Activated CD8-positive, alpha-beta T cell treated with anti-CD3 and anti-CD28 coated beads for 36 hours (primary cell): ENCODE measurements around the gene SIAH2. TPM values are rescaled to one million over a fixed set of nuclear protein-coding genes. Genes with fewer than 3 reads are reported as not detected.
A peak's percentile ranks its signal among the peaks of the same experiment; 100 is the strongest.
"Not testable (repeated sequence)": the region's sequence is repeated elsewhere in the genome, so short reads cannot be mapped to it uniquely, and the experiment has no call there.

Experiments
- ATAC-seq: fragments of 200-7000 bp; cut with Tn5 transposase; one replicate; pipeline ENCODE4 v1.10.0; 2021; ENCODE audit warnings: mild to moderate bottlenecking, moderate library complexity
- CTCF ChIA-PET: fragments of 350-600 bp; sonication (Branson Sonifier 250); formaldehyde crosslinking; loops from one replicate; lab custom pipeline; 2021; ENCODE audit warnings: antibody characterized with exemption; lab: Charles Lee
- POLR2A ChIA-PET: fragments of 350-600 bp; sonication (Branson Sonifier 250); formaldehyde crosslinking; loops from one replicate; lab custom pipeline; 2021; ENCODE audit warnings: antibody characterized with exemption; lab: Charles Lee
- DNase-seq: peaks from one replicate; pipeline ENCODE4 v3.0.0-alpha.2; 2020
- H3K27ac Mint-ChIP-seq: one replicate; pipeline ENCODE4 v1.8.0; 2021; ENCODE audit warnings: mild to moderate bottlenecking, mixed read lengths
- H3K27me3 Mint-ChIP-seq: one replicate; pipeline ENCODE4 v1.8.0; 2021; ENCODE audit warnings: mixed read lengths
- H3K36me3 Mint-ChIP-seq: one replicate; pipeline ENCODE4 v1.8.0; 2021; ENCODE audit warnings: low read depth, mixed read lengths
- H3K4me1 Mint-ChIP-seq: one replicate; pipeline ENCODE4 v1.8.0; 2021; ENCODE audit warnings: low read depth, mixed read lengths
- H3K4me3 Mint-ChIP-seq: one replicate; pipeline ENCODE4 v1.8.0; 2021; ENCODE audit warnings: mild to moderate bottlenecking, moderate library complexity, mixed read lengths
- H3K9me3 Mint-ChIP-seq: one replicate; pipeline ENCODE4 v1.8.0; 2021; ENCODE audit warnings: mixed read lengths
- intact Hi-C: fragments of 100-400 bp; cut with micrococcal nuclease; formaldehyde crosslinking; loops from one replicate; pipeline ENCODE4 v1.10.0; 2022
- total RNA-seq, 2 experiments: library from RNA; stranded (reverse); gene quantifications; one replicate each; pipeline ENCODE4 v1.2.3, GENCODE V29; 2021
- TF ChIP-seq, protein P1 (sequence below): fragments of 200-600 bp; IDR thresholded peaks from one replicate; pipeline ENCODE4 v1.8.0; 2022; ENCODE audit warnings: antibody characterized with exemption, mild to moderate bottlenecking

The SIAH2 gene
- total RNA-seq, 2 experiments from 2014 or later: 90.3 to 91.1 TPM

DNA sequence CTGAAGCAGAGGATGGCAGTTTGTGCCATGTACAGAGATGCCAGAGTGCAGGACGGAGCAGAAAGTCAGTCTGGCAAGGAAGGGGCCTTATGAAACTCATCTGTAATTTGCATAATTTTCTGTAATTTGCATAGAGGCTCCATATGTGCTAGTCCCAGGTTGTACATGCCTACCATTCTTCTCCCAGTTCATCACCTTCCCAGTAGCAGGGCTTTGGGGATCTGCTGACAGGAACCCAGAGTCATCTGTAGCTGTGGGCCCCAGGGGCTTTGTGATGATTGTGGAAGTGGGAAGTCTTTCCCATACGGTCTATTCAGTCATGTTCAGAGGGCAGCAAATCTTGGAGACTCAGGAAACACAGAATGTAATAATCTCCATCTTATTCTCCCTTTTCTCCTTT, 42.4 kb upstream of the SIAH2 start:
- no peak overlapping the region for H3K27ac Mint-ChIP-seq
- ATAC-seq (no peak), DNase-seq (no peak)
- H3K9me3 Mint-ChIP-seq: no peaks in the 10 kb centered on the region
- ChIA-PET CTCF (interaction anchor here (1.5 to 3.7 kb wide), 3 partner anchors 15 to 25 kb away, joined by 4 to 29 read pairs (median 4); no protein-coding TSS in a partner anchor), POLR2A (no interaction called here)
- no peaks in the 10 kb centered on the region for H3K4me1 Mint-ChIP-seq
- peaks cover 7% of the 10 kb centered on the region for H3K27me3 Mint-ChIP-seq
- TF ChIP-seq, protein P1, sequence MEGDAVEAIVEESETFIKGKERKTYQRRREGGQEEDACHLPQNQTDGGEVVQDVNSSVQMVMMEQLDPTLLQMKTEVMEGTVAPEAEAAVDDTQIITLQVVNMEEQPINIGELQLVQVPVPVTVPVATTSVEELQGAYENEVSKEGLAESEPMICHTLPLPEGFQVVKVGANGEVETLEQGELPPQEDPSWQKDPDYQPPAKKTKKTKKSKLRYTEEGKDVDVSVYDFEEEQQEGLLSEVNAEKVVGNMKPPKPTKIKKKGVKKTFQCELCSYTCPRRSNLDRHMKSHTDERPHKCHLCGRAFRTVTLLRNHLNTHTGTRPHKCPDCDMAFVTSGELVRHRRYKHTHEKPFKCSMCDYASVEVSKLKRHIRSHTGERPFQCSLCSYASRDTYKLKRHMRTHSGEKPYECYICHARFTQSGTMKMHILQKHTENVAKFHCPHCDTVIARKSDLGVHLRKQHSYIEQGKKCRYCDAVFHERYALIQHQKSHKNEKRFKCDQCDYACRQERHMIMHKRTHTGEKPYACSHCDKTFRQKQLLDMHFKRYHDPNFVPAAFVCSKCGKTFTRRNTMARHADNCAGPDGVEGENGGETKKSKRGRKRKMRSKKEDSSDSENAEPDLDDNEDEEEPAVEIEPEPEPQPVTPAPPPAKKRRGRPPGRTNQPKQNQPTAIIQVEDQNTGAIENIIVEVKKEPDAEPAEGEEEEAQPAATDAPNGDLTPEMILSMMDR: no peak
- no peaks in the 10 kb centered on the region for H3K36me3 Mint-ChIP-seq
- intact Hi-C loops: no loop called here
- H3K4me3 Mint-ChIP-seq: no peak overlapping the region

DNA sequence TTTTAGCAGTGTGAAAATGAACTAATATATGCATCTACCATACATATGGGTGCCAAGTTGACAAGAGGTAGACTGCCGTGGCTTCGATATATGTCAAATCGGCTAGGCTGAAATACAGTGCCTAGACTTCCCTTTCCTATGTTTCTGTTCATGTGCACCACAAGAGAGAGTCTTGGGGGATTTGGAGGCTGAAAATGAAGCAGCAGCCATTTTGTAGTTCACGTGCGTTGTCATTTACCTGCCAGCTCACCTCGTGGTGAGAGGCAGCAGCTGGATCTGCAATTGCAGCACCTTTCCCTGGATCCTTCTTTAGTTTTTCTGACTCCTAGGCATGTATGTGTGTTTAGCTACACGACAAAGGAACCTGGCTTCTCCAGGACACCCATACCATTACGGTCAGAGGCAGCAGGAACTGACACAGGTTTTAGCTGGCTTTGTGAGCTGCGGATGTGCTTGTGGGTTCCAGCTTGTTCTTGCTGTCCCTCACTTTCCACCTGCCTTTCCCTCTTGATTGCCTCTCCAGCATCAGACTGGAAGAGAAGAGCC, 40.5 kb upstream of the SIAH2 start:
- TF ChIP-seq, protein P1: no peak
- no peaks in the 10 kb centered on the region for H3K36me3 Mint-ChIP-seq
- ChIA-PET CTCF (interaction anchor here (0.8 to 3.7 kb wide), 6 partner anchors 9 to 27 kb away, joined by 3 to 29 read pairs (median 4); no protein-coding TSS in a partner anchor), POLR2A (interaction anchor here (1.1 to 1.4 kb wide), 2 partner anchors 9 to 43 kb away, joined by 3 read pairs; no protein-coding TSS in a partner anchor)
- peaks cover 13% of the 10 kb centered on the region for H3K27me3 Mint-ChIP-seq
- H3K4me3 Mint-ChIP-seq: no peak overlapping the region
- no peak overlapping the region for H3K27ac Mint-ChIP-seq
- H3K4me1 Mint-ChIP-seq: peaks cover under 1% of the 10 kb centered on the region
- ATAC-seq (no peak), DNase-seq (no peak)
- H3K9me3 Mint-ChIP-seq: no peaks in the 10 kb centered on the region
- intact Hi-C loops: no loop called here

DNA sequence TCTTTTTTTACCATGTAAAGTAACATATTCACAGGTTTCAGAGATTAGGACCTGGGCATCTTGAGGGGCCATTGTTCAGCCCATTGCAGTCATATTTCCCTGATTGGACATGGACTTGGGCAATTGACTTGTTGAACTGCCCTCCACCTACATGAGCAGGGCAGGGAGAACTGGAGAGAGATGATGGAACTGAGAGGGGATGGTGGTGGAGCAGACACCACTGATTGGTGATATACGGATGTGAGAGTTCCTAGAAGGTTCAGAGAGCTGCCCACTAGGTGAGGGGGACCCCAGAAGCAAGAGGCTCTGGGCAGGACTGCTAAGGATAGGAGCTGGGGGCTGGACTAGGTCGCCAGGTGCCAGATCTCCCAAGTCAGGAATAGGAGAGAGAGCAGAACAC, 37.8 kb upstream of the SIAH2 start:
- CTCF ChIA-PET: interaction anchor here (1.1 to 3.5 kb wide), 2 partner anchors 10 to 13 kb away, joined by 3 to 26 read pairs; no protein-coding TSS in a partner anchor
- peaks cover 10% of the 10 kb centered on the region for H3K4me1 Mint-ChIP-seq
- H3K9me3 Mint-ChIP-seq: no peaks in the 10 kb centered on the region
- no peak overlapping the region for H3K4me3 Mint-ChIP-seq
- TF ChIP-seq, protein P1: no peak
- H3K27ac Mint-ChIP-seq: no peak overlapping the region
- intact Hi-C loops: no loop called here
- DNase-seq: no peak
- POLR2A ChIA-PET: no interaction called here
- no peaks in the 10 kb centered on the region for H3K36me3 Mint-ChIP-seq
- no peak for ATAC-seq
- peaks cover 16% of the 10 kb centered on the region for H3K27me3 Mint-ChIP-seq

DNA sequence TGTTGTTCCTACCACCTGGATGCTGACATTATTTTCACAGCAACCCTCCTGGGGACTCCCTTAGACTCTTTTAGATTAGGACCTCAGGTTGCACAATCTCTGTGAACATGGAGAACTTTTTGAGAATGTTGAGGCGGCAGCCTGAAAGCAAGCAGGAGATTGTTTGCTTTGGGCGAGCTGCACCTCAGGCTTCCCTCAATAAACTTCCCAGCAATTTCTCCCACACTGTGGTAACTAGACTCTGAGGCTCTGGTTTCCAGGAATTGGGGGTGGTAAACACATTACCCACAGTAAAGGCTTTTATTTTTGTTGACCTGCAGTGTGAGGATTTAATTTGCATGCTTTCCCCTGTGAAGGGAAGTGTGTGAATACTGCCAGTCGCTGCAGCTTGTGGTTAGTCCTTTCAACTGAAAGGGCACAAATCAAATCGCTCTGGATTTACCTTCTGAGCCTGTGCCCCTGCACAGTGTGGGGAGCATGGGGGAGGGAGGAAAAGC, 35.2 kb upstream of the SIAH2 start:
- ChIA-PET POLR2A (no interaction called here), CTCF (interaction anchor here (1.0 kb wide), 1 partner anchor 77 kb away, joined by 3 read pairs; no protein-coding TSS in a partner anchor)
- Mint-ChIP-seq H3K4me3 (no peak overlapping the region), H3K9me3 (no peaks in the 10 kb centered on the region), H3K4me1 (peaks cover 10% of the 10 kb centered on the region), H3K27ac (no peak overlapping the region), H3K27me3 (peaks cover 19% of the 10 kb centered on the region), H3K36me3 (no peaks in the 10 kb centered on the region)
- intact Hi-C loops: no loop called here
- no peak for DNase-seq
- ATAC-seq: no peak
- TF ChIP-seq, protein P1: no peak

DNA sequence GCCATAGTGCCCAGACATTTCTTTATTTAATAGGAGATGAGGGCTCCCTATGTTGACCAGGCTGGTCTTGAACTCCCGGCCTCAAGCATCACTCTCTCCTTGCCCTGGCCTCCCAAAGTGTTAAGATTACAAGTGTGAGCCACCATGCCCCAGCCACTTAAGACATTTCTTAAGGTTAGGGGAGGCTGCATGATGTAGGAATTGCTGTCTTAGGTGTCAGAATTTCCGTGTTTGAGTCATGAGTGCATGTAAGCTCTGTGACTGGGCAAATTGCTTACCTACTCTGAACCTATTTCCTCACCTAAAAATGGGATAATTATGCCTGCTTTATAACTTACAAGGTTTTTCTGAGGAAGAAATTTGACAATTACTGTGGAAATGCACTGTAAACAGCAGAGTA, 34.2 kb upstream of the SIAH2 start:
- Mint-ChIP-seq H3K27ac (no peak overlapping the region), H3K4me3 (no peak overlapping the region)
- peak; percentile 56 for ATAC-seq

DNA sequence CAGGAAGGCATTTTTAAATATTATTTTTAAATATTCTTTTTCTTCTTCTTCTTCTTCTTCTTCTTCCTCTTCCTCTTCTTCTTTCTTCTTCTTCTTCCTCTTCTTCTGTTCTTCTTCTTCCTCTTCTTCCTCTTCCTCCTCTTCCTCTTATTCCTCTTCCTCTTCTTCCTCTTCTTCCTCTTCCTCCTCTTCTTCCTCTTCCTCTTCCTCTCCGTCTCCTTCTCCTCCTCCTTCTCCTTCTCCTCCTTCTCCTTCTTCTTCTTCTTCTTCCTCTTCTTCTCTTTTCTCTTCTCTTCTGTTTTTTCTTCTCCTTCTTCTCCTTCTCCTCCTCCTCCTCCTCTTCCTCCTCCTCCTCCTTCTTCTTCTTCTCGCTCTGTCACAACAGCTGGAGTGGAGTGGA, 33.6 kb upstream of the SIAH2 start:
- peaks cover 10% of the 10 kb centered on the region for H3K4me1 Mint-ChIP-seq
- CTCF ChIA-PET: interaction anchor here (1.2 kb wide), 1 partner anchor 9 kb away, joined by 4 read pairs; no protein-coding TSS in a partner anchor
- peaks cover 16% of the 10 kb centered on the region for H3K27me3 Mint-ChIP-seq
- H3K36me3 Mint-ChIP-seq, ATAC-seq, H3K4me3 Mint-ChIP-seq, H3K27ac Mint-ChIP-seq, H3K9me3 Mint-ChIP-seq, DNase-seq, intact Hi-C loops, POLR2A ChIA-PET: not testable (repeated sequence)

More for the DNA sequence above, 34.2 kb upstream of the SIAH2 start:
- H3K36me3 Mint-ChIP-seq: no peaks in the 10 kb centered on the region
- intact Hi-C loops: no loop called here
- peaks cover 10% of the 10 kb centered on the region for H3K4me1 Mint-ChIP-seq
- CTCF ChIA-PET: interaction anchor here (0.8 kb wide), 1 partner anchor 9 kb away, joined by 3 read pairs; no protein-coding TSS in a partner anchor
- POLR2A ChIA-PET: no interaction called here
- H3K9me3 Mint-ChIP-seq: no peaks in the 10 kb centered on the region
- peak; percentile 18 for DNase-seq
- TF ChIP-seq, protein P1: no peak
- peaks cover 16% of the 10 kb centered on the region for H3K27me3 Mint-ChIP-seq
